GM10248 (cell line): ENCODE data around the gene RBBP8NL.

ENCODE experiments used
- CTCF ChIA-PET: fragments of 300-600 bp; sonication (Branson Sonifier 250); formaldehyde crosslinking; extraction: SDS; loops from one replicate; lab custom pipeline; 2021; ENCODE audit warnings: antibody characterized with exemption; lab: Yijun Ruan, JAX
- POLR2A ChIA-PET: fragments of 350-650 bp; sonication (Branson Sonifier 250); formaldehyde crosslinking; extraction: SDS; loops from one replicate; lab custom pipeline; 2020; ENCODE audit warnings: antibody characterized with exemption; lab: Yijun Ruan, JAX
- DNase-seq: peaks from one replicate; pipeline ENCODE4 v3.0.0; 2012; ENCODE audit errors: extremely low spot score
- TF ChIP-seq, protein P1 (sequence below): IDR thresholded peaks from 2 replicates; pipeline ENCODE4 v1.5.1; 2012; ENCODE audit warnings: mild to moderate bottlenecking, low read depth; ENCODE audit errors: extremely low read depth, missing control alignments, control extremely low read depth

The RBBP8NL gene, protein sequence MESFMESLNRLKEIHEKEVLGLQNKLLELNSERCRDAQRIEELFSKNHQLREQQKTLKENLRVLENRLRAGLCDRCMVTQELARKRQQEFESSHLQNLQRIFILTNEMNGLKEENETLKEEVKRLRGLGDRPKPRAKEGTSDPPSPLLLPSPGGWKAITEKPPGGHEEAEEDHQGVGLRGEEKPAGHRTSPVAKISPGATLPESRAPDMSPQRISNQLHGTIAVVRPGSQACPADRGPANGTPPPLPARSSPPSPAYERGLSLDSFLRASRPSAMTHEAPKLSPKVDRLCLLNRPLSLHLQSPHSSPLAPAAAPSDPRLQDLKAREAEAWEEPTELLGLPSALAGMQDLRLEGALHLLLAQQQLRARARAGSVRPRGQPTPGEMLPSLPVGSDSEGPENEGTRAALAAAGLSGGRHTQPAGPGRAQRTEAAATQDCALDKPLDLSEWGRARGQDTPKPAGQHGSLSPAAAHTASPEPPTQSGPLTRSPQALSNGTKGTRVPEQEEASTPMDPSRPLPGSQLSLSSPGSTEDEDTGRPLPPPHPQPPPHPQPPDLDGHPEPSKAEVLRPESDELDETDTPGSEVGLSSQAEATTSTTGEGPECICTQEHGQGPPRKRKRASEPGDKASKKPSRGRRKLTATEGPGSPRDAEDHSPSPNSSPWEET

DNA sequence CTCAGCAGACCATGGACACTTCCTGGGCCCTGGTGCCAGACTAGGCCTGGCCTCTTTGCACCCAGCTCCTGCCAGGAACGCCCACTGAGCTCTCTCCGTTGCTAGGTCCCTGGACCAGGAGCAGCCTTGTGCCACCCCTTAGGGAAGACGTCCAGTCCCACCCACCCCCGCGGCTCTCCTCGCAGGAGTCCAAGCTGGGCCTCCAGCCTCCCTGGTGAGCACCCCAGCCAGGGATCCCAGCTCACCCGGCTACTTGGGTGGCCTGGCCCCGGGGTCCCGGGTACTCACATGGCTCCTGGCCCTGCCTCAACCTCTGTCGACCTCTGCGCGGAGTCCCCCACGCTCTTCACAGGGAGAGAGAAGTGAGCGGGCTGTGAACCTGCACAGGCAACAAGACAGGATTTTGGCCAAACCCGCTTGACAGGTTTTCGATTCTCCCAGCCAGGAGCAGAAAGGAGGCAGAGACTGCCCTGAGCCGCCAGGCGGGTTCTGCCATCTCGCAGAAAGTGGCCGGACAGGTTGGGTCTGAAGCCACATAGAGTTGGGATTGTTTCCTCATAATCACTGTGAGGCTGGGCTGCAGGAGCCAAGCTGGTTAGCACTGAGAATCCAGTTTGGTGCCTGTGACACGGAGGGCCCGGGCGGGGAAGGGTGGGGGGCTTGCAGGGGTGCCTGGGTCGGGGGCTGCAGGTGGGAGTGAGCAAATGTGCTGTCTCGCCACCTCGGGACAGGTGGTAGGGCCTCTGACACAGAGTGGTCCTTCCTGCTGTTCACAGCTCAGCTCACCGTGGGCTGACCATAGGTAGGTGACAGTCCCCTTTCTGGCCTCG is at the start of gene RBBP8NL:
Gene RBBP8NL (minus strand): TSS at position 368 of the 830 bp plus-strand sequence. CDS start 7,892 bp downstream, outside the sequence.
- ChIA-PET POLR2A (no interaction called here), CTCF (interaction anchor here (1.2 kb wide), 1 partner anchor 72 kb away, joined by 3 read pairs; no protein-coding TSS in a partner anchor)
- TF ChIP-seq, protein P1, sequence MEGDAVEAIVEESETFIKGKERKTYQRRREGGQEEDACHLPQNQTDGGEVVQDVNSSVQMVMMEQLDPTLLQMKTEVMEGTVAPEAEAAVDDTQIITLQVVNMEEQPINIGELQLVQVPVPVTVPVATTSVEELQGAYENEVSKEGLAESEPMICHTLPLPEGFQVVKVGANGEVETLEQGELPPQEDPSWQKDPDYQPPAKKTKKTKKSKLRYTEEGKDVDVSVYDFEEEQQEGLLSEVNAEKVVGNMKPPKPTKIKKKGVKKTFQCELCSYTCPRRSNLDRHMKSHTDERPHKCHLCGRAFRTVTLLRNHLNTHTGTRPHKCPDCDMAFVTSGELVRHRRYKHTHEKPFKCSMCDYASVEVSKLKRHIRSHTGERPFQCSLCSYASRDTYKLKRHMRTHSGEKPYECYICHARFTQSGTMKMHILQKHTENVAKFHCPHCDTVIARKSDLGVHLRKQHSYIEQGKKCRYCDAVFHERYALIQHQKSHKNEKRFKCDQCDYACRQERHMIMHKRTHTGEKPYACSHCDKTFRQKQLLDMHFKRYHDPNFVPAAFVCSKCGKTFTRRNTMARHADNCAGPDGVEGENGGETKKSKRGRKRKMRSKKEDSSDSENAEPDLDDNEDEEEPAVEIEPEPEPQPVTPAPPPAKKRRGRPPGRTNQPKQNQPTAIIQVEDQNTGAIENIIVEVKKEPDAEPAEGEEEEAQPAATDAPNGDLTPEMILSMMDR = no peak

DNA sequence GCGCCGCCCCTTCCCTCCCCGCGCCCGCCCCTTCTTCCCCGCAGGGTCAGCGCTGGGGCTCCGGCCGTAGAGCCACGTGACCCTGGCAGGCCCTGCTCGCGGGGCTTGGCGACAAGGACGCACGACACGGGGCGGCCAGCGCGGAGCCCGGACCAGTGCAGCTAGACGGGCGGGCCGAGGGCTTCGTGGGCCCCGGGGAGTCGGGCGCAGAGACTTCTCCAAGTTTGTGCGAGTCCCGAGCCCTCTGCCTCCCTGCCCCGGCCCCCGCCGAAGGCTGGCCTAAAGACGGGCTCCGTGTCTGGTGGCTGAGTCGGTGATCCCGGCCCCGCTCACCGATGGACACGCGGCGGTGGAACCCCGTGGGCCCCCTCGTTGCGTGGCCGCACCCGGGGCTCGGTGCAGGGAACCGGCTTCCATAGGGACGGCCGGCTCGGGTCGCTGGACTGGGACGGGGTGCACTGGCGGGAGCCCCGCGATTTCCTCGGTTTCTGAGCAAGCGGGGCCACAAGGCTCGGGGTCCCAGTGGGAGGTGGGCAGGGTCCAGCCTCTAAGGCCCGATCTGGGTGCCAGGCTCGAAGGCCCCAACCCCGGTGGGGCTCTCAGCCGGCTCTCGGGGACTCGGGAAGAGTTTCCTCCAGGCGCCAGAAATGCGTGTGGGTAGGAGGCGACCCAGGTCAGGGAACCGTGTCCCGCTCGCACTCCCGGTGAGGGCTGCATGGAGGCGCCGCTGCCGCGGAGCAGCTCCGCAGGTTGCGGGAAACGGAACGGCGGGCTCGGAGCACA is 48.9 kb upstream of the RBBP8NL start:
- CTCF ChIA-PET = no interaction called here
- no peak for DNase-seq
- TF ChIP-seq, protein P1 = no peak
- POLR2A ChIA-PET = no interaction called here

More for the DNA sequence above, at the start of gene RBBP8NL:
- DNase-seq = no peak

DNA sequence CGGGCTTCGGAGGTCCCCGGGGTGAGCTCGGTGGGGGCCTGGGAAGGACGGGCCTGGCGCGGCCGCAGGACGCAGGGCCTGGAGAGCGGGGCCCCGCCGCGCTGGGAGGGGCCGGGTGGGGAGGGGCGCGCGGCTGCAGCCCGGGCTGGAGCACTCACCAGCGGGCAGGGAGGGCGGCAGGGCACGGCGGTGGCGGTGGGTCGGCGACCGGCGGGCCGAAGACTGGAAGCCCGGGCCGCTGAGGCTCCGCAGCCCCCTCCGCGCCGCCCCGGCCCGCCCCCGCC is 48.4 kb upstream of the RBBP8NL start, which contains the start of gene GATA5:
Gene GATA5 (minus strand): TSS at position 224 of the 284 bp plus-strand sequence. CDS start 474 bp downstream, outside the sequence.
- TF ChIP-seq, protein P1 = no peak
- ChIA-PET CTCF (no interaction called here), POLR2A (no interaction called here)
- no peak for DNase-seq

DNA sequence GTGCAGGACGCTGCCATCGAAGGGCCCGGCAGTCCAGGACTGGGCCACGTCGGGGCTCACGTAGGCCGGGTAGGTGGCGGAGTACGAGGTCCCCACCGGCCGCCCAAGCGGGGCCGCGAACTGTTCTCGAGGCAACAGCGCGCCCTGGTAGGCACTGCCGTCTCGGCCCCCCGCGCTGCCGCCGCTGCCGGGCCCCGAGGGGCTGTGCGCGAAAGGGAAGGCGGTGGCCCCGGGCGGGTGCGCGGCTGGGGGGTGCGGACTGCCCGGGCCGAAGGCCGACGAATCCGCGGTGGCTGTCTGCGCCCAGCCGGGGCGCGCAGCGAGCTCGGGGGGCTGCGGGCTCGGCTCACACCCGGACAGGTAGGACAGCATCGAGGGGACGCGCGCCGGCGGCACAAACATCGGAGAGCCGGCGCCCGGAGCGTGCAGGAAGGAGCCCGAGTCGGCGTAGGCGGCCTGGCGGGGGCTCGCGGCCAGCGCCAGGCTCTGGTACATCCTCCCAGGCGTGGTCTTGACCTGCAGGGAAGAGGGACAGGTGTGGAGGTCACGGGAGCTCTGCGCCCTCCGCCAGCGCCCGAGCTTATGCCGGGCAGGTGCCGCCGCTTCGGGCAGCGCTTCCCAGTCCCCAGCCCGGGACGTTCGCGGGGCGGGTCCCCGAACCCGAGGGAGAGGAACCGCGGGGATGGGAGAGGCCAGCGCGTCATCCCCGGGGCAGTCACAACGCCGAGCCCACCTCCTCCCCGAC is 47.9 kb upstream of the RBBP8NL start:
- POLR2A ChIA-PET = no interaction called here
- DNase-seq = no peak
- CTCF ChIA-PET = no interaction called here
- TF ChIP-seq, protein P1 = no peak

DNA sequence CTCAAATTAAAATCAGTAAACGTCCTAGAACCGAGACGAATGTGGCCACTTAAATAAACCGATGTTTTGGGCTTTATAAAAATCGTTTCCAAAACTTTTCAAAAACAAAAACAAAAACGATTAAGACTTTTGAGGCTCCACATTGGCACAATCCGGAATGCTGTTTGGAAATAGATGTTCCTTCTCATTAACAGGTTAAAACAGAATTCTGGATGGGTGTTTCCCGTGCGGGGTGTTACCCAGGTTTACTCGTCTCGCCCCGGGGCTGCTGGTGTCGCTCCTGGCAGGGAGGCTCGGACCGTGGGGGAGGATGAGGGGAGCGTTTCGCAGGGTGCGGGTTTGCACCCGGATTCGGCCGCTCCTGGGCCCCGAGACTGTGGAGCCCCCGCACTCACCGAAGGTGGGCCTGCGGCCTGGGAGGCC is 47.3 kb upstream of the RBBP8NL start:
- DNase-seq = no peak
- ChIA-PET CTCF (no interaction called here), POLR2A (no interaction called here)
- TF ChIP-seq, protein P1 = no peak
